Stimulated activated CD8-positive, alpha-beta memory T cell treated with anti-CD3 and anti-CD28 coated beads, Interleukin-4, amount 100 ng/mL, for 24 hours (primary cell): ENCODE measurements around the gene ADI1.
"Not testable (repeated sequence)": the region's sequence is repeated elsewhere in the genome, so short reads cannot be mapped to it uniquely, and the experiment has no call there.

Source experiments
- DNase-seq: peaks from one replicate; pipeline ENCODE4 v3.0.0-alpha.2; 2020; ENCODE audit warnings: low read depth

The ADI1 gene

GRCh38 chr2:3462493-3463104 lies 56.7 kb downstream of the ADI1 start:
- no peak for DNase-seq

GRCh38 chr2:3461801-3462492 lies 57.4 kb downstream of the ADI1 start:
- no peak for DNase-seq

GRCh38 chr2:3460831-3461800 lies 58.2 kb downstream of the ADI1 start:
- DNase-seq, result no peak

GRCh38 chr2:3460156-3460555 lies 59.2 kb downstream of the ADI1 start:
- DNase-seq, result no peak

- DNase-seq, result no peak
These were observed 59.9 kb downstream of the ADI1 start for GRCh38 chr2:3459185-3460015.

GRCh38 chr2:3458396-3459184 lies 60.7 kb downstream of the ADI1 start:
- DNase-seq, result no peak

- DNase-seq, result no peak
These were observed 61.6 kb downstream of the ADI1 start for GRCh38 chr2:3457524-3458395.

- no peak for DNase-seq
These were observed 63.2 kb downstream of the ADI1 start for GRCh38 chr2:3456125-3456524.

GRCh38 chr2:3454802-3455201 lies 64.5 kb downstream of the ADI1 start:
- DNase-seq, result no peak

- not testable (repeated sequence) for DNase-seq
These were observed 65.3 kb downstream of the ADI1 start for GRCh38 chr2:3454005-3454404.

- DNase-seq, result no peak
These were observed 65.9 kb downstream of the ADI1 start for GRCh38 chr2:3453190-3453999.

- DNase-seq, result no peak
These were observed 67.2 kb downstream of the ADI1 start for GRCh38 chr2:3451926-3452671.

- no peak for DNase-seq
These were observed 68.2 kb downstream of the ADI1 start for GRCh38 chr2:3451169-3451568.

GRCh38 chr2:3450385-3451010 lies 68.8 kb downstream of the ADI1 start:
- DNase-seq, result no peak

GRCh38 chr2:3449936-3450335 lies 69.4 kb downstream of the ADI1 start:
- DNase-seq, result no peak

GRCh38 chr2:3449086-3449485 lies 70.2 kb downstream of the ADI1 start:
- no peak for DNase-seq

- DNase-seq, result not testable (repeated sequence)
These were observed 70.9 kb downstream of the ADI1 start for GRCh38 chr2:3448441-3448911.

GRCh38 chr2:3447789-3448317 lies 71.5 kb downstream of the ADI1 start:
- DNase-seq, result no peak
